IMR-90 (cell line): ENCODE data around the gene EPB41L2. TPM values are rescaled to one million over a fixed set of nuclear protein-coding genes. Genes with fewer than 3 reads are reported as not detected.

Experiments
- ATAC-seq: fragments of 200-7000 bp; cut with Tn5 transposase; 2 replicates; pipeline ENCODE4 v1.9.1; 2020; ENCODE audit warnings: low read depth, mild to moderate bottlenecking, moderate library complexity
- BruUV-seq: library from RNA; stranded (reverse); fragments of 400-500 nt; replicated peaks from 2 replicates; lab custom pipeline; 2021; lab: Mats Ljungman, UMichigan
- CTCF ChIA-PET: fragments of 300-600 bp; formaldehyde crosslinking; extraction: SDS; loops from one replicate; lab custom pipeline; 2021; ENCODE audit warnings: antibody characterized with exemption; lab: Yijun Ruan, JAX
- POLR2A ChIA-PET: fragments of 300-600 bp; sonication (Branson Sonifier 250); formaldehyde crosslinking; loops from one replicate; lab custom pipeline; 2022; ENCODE audit warnings: antibody characterized with exemption; ENCODE audit not compliant: unreplicated experiment; lab: Charles Lee
- DNase-seq: peaks from one replicate; pipeline ENCODE4 v3.0.0; 2013
- H2AFZ ChIP-seq: replicated peaks from 2 replicates; pipeline ENCODE3; 2013; ENCODE audit warnings: low read length, mild to moderate bottlenecking; ENCODE audit not compliant: poor library complexity
- H2AK5ac ChIP-seq: 2 replicates; pipeline ENCODE4 v1.6.1; 2013; ENCODE audit warnings: low read depth, low read length, inconsistent platforms
- H2AK9ac ChIP-seq: replicated peaks from 2 replicates; pipeline ENCODE3; 2013; ENCODE audit warnings: mild to moderate bottlenecking, low read depth, low read length, moderate library complexity; ENCODE audit not compliant: poor library complexity
- H2BK120ac ChIP-seq: 2 replicates; pipeline ENCODE4 v1.6.1; 2013; ENCODE audit warnings: low read depth, low read length, inconsistent platforms
- H2BK15ac ChIP-seq: 3 replicates; pipeline ENCODE4 v1.6.1; 2013; ENCODE audit warnings: low read depth, low read length, inconsistent platforms
- H2BK20ac ChIP-seq: 2 replicates; pipeline ENCODE4 v1.6.1; 2013; ENCODE audit warnings: low read depth, mild to moderate bottlenecking, inconsistent platforms, low read length, moderate library complexity
- H2BK5ac ChIP-seq: 2 replicates; pipeline ENCODE4 v1.6.1; 2013; ENCODE audit warnings: mild to moderate bottlenecking, low read depth, low read length, inconsistent platforms; ENCODE audit not compliant: poor library complexity, severe bottlenecking
- H3K14ac ChIP-seq: replicated peaks from 2 replicates; pipeline ENCODE4 v1.6.1; 2013; ENCODE audit warnings: low read depth, low read length, inconsistent platforms
- H3K18ac ChIP-seq: 2 replicates; pipeline ENCODE4 v1.6.1; 2013; ENCODE audit warnings: low read depth, low read length, control low read depth
- H3K23ac ChIP-seq: 2 replicates; pipeline ENCODE4 v1.6.1; 2013; ENCODE audit warnings: low read depth, low read length, inconsistent platforms
- H3K27ac ChIP-seq: 2 replicates; pipeline ENCODE4 v1.5.1; 2013; ENCODE audit warnings: mild to moderate bottlenecking, control low read depth, low read length; ENCODE audit not compliant: insufficient read depth
- H3K27me3 ChIP-seq: 2 replicates; pipeline ENCODE4 v1.6.1; 2013; ENCODE audit warnings: low read length; ENCODE audit not compliant: control insufficient read depth, insufficient read depth
- H3K36me3 ChIP-seq: 2 replicates; pipeline ENCODE4 v1.6.1; 2013; ENCODE audit warnings: low read length, mixed read lengths; ENCODE audit not compliant: control insufficient read depth, insufficient read depth
- H3K4ac ChIP-seq: 2 replicates; pipeline ENCODE4 v1.6.1; 2013; ENCODE audit warnings: low read depth, low read length, inconsistent platforms
- H3K4me1 ChIP-seq: 2 replicates; pipeline ENCODE4 v1.6.1; 2013; ENCODE audit warnings: low read length, mixed read lengths; ENCODE audit not compliant: control insufficient read depth, insufficient read depth
- H3K4me2 ChIP-seq: 2 replicates; pipeline ENCODE4 v1.6.1; 2013; ENCODE audit warnings: low read depth, mild to moderate bottlenecking, control low read depth, low read length, moderate library complexity
- H3K4me3 ChIP-seq: 2 replicates; pipeline ENCODE4 v1.5.1; 2013; ENCODE audit warnings: low read depth, mild to moderate bottlenecking, control low read depth, low read length, moderate library complexity; ENCODE audit not compliant: insufficient read depth
- H3K56ac ChIP-seq: 2 replicates; pipeline ENCODE4 v1.6.1; 2013; ENCODE audit warnings: low read length, inconsistent platforms; ENCODE audit not compliant: insufficient read depth; ENCODE audit errors: extremely low read depth
- H3K79me1 ChIP-seq, 2 experiments: 2 replicates each; pipeline ENCODE4 v1.6.1; 2013; ENCODE audit warnings: low read length in 2 of 2, inconsistent platforms in 1 of 2, low read depth in 1 of 2
- H3K9ac ChIP-seq: 2 replicates; pipeline ENCODE4 v1.6.1; 2013; ENCODE audit warnings: low read depth, low read length, control low read depth
- H3K9me1 ChIP-seq: 2 replicates; pipeline ENCODE4 v1.6.1; 2013; ENCODE audit warnings: low read length, inconsistent platforms; ENCODE audit not compliant: insufficient read depth
- H3K9me3 ChIP-seq: 2 replicates; pipeline ENCODE4 v1.6.1; 2013; ENCODE audit warnings: low read length; ENCODE audit not compliant: control insufficient read depth, insufficient read depth
- H4K20me1 ChIP-seq: 2 replicates; pipeline ENCODE4 v1.6.1; 2013; ENCODE audit warnings: low read length, inconsistent platforms; ENCODE audit not compliant: insufficient read depth
- H4K5ac ChIP-seq: 2 replicates; pipeline ENCODE4 v1.6.1; 2013; ENCODE audit warnings: mild to moderate bottlenecking, low read depth, low read length, control low read depth
- H4K8ac ChIP-seq, 2 experiments: 2 replicates each; pipeline ENCODE4 v1.6.1; 2013; ENCODE audit warnings: low read depth in 2 of 2, low read length in 2 of 2, control low read depth in 1 of 2, inconsistent platforms in 1 of 2
- H4K91ac ChIP-seq: 2 replicates; pipeline ENCODE4 v1.6.1; 2013; ENCODE audit warnings: low read depth, low read length, inconsistent platforms; ENCODE audit not compliant: insufficient read depth
- CHD1 ChIP-seq: IDR thresholded peaks from 2 replicates; pipeline ENCODE4 v1.6.1; 2012; ENCODE audit warnings: low read depth, low read length, improper control_type of control experiment
- WGBS, 2 experiments: methylation state at CpG; one replicate each; pipeline versions ENCODE4 v1.1.5 to v1.1.7; 2013; ENCODE audit warnings: missing lambda C conversion rate in 2 of 2; ENCODE audit not compliant: insufficient read length in 1 of 2; ENCODE audit errors: extremely low coverage in 2 of 2; 5-methylcytosine and 5-hydroxymethylcytosine counted together
- dilution Hi-C: fragments of 300-500 bp; cut with HindIII; formaldehyde crosslinking; loops from one replicate; pipeline ENCODE4 v1.14.3; 2018; ENCODE audit warnings: low sequenced_read_pairs; ENCODE audit not compliant: unreplicated experiment
- in situ Hi-C: fragments of 300-500 bp; cut with MboI; formaldehyde crosslinking; loops from 3 replicates; pipeline ENCODE4 v1.14.3; 2019; ENCODE audit warnings: low sequenced_read_pairs, inconsistent platforms, mixed read lengths
- intact Hi-C: fragments of 100-400 bp; cut with micrococcal nuclease; formaldehyde crosslinking; loops from 2 replicates; pipeline ENCODE4 v1.10.0; 2022
- polyA plus RNA-seq, 3 experiments: library from polyadenylated mRNA; depleted of rRNA; stranded (reverse); fragments of >200 nt; gene quantifications; 2 replicates each; pipeline ENCODE4 v1.2.3, GENCODE V29; 2012; ENCODE audit warnings: low replicate concordance in 1 of 3
- total RNA-seq: library from RNA; depleted of rRNA; stranded (reverse); fragments of >200 nt; gene quantifications from 2 replicates; pipeline ENCODE4 v1.2.3, GENCODE V29; 2012

EPB41L2 gene
- total and polyA plus RNA-seq, 2 of the 4 experiments (the other 2 are of a cell fraction): 85.7 to 99.8 TPM

GRCh38 chr6:131063764-131064272 lies 773 bp upstream of the EPB41L2 start:
- DNase-seq: no peak
- POLR2A ChIA-PET: no interaction called here
- WGBS, 2 experiments: 30% methylated on average over 4 of the region's 8 CpGs; no CpG with 5 or more reads in 1 of the 2 experiments

More at GRCh38 chr6:131063764-131064272, 773 bp upstream of the EPB41L2 start:
- H3K18ac ChIP-seq: peak overlapping the region; percentile 76; the same call in 1 of the 2 replicates
- H3K56ac ChIP-seq: peak overlapping the region; percentile 71; the same call in 1 of the 2 replicates
- peaks cover 0 to 20% of the 10 kb centered on the region in 2 experiments; a peak in 3 of 4 replicates for H3K79me1 ChIP-seq
- in situ Hi-C loops: no loop called here
- no peaks in the 10 kb centered on the region for H3K36me3 ChIP-seq
- H2AFZ ChIP-seq: peak overlapping the region; percentile 88
- peak overlapping the region; percentile 27 for H4K91ac ChIP-seq
- CTCF ChIA-PET: interaction anchor here (0.6 kb wide), 2 partner anchors 9 to 21 kb away, joined by 3 read pairs; no protein-coding TSS in a partner anchor
- H3K27ac ChIP-seq: peak overlapping the region; percentile 27
- dilution Hi-C loops: no loop called here
- H3K4ac ChIP-seq: peak overlapping the region; percentile 78
- H2AK5ac ChIP-seq: 0 out of 2 replicates have a peak overlapping the region, but pooled peaks have one; percentile 62
- BruUV-seq: no TSS peak
- peak overlapping the region; percentile 31 for H2AK9ac ChIP-seq
- H3K27me3 ChIP-seq: no peaks in the 10 kb centered on the region
- peak overlapping the region; percentile 75 for H2BK120ac ChIP-seq
- TF ChIP-seq CHD1: no peak
- peak overlapping the region; percentile 45 to 72; a peak in 3 of 4 replicates for H4K8ac ChIP-seq
- H2BK15ac ChIP-seq: peak overlapping the region; percentile 7; the same call in 2 of the 3 replicates
- no peaks in the 10 kb centered on the region for H3K9me3 ChIP-seq
- H4K5ac ChIP-seq: peak overlapping the region; percentile 13
- ATAC-seq: no peak
- peak overlapping the region; percentile 69 for H3K4me2 ChIP-seq
- H3K9me1 ChIP-seq: no peaks in the 10 kb centered on the region; the same call in 1 of the 2 replicates
- peaks cover 16% of the 10 kb centered on the region; the same call in 1 of the 2 replicates for H4K20me1 ChIP-seq
- peak overlapping the region; percentile 45 for H3K9ac ChIP-seq
- H3K14ac ChIP-seq: peak overlapping the region; percentile 78
- peak overlapping the region; percentile 57 for H3K23ac ChIP-seq
- peak overlapping the region; percentile 42 for H3K4me3 ChIP-seq
- intact Hi-C loops: loop anchor here (1.0 to 5.0 kb wide), 4 partner anchors 52 to 174 kb away; partner anchors contain the start of gene AKAP7
- 0 out of 2 replicates have a peak, but pooled peaks cover 3% of the 10 kb centered on the region for H3K4me1 ChIP-seq
- peak overlapping the region; percentile 80 for H2BK5ac ChIP-seq
- H2BK20ac ChIP-seq: peak overlapping the region; percentile 60; the same call in 1 of the 2 replicates
